GM21619 (cell line): ENCODE data around the gene ATP10B.

Source experiments
- ATAC-seq: cut with Tn5 transposase; IDR thresholded peaks from one replicate; pipeline ENCODE4 v1.9.1; 2021; ENCODE audit not compliant: unreplicated experiment

The ATP10B gene

GRCh38 chr5:160523502-160524163 is 328.4 kb downstream of the ATP10B start:
- no peak for ATAC-seq

- ATAC-seq, result no peak
These were observed 330.7 kb downstream of the ATP10B start for GRCh38 chr5:160521392-160521663.

- ATAC-seq, result no peak
These were observed 331.2 kb downstream of the ATP10B start for GRCh38 chr5:160520609-160521391.

- ATAC-seq, result no peak
These were observed 335.1 kb downstream of the ATP10B start for GRCh38 chr5:160516696-160517530.

GRCh38 chr5:160514866-160515265 is 337.1 kb downstream of the ATP10B start:
- no peak for ATAC-seq

GRCh38 chr5:160514191-160514590 is 337.8 kb downstream of the ATP10B start:
- no peak for ATAC-seq

- ATAC-seq, result no peak
These were observed 338.5 kb downstream of the ATP10B start for GRCh38 chr5:160513485-160513884.
